LNCaP clone FGC (cell line): ENCODE data around the gene SND1.
A peak's percentile ranks its signal among the peaks of the same experiment; 100 is the strongest.

Experiments used
- DNase-seq: peaks from one replicate; pipeline ENCODE4 v3.0.0-alpha.2; 2011; ENCODE audit warnings: low read depth
- H3K4me3 ChIP-seq: 2 replicates; pipeline ENCODE4 v1.5.1; 2011; ENCODE audit warnings: mild to moderate bottlenecking, low read depth, low read length, control low read depth
- TF ChIP-seq, protein P1 (sequence below): IDR thresholded peaks from 2 replicates; pipeline ENCODE4 v1.5.1; 2012; ENCODE audit warnings: mild to moderate bottlenecking; ENCODE audit not compliant: control insufficient read depth, insufficient read depth; ENCODE audit errors: extremely low read depth

Gene SND1

DNA sequence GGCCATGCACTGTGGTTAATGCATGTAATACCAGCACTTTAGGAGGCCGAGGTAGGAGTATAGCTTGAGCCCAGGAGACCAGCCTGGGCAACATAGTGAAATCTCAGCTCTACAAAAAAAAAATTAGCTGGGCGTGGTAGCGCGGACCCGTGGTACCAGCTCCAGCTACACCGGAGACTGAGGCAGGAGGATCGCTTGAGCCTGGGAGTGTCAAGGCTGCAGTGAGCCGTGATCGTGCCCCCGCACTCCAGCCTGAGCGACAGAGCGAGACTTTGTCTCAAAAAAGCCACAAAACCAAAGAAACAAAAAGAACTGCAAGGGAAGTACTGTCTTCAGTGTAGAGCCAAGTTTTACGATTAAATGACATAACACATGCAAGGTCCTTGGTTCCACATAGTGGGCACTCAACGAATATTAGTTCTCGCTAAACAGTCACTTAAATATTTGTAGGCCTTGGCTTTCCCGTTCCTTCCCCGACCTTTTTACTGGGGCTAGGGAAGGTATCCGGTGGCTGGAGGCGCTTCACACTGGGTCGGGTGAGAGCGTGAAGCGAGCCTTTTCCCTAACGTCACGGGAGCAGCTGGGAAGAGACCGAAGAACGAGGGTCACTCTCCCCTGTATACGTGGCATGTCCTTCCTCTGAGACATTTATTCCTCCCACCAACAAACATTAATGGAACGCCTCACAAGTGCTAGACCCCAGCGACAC is 993 bp upstream of the SND1 start:
- DNase-seq, result no peak
- TF ChIP-seq, protein P1, sequence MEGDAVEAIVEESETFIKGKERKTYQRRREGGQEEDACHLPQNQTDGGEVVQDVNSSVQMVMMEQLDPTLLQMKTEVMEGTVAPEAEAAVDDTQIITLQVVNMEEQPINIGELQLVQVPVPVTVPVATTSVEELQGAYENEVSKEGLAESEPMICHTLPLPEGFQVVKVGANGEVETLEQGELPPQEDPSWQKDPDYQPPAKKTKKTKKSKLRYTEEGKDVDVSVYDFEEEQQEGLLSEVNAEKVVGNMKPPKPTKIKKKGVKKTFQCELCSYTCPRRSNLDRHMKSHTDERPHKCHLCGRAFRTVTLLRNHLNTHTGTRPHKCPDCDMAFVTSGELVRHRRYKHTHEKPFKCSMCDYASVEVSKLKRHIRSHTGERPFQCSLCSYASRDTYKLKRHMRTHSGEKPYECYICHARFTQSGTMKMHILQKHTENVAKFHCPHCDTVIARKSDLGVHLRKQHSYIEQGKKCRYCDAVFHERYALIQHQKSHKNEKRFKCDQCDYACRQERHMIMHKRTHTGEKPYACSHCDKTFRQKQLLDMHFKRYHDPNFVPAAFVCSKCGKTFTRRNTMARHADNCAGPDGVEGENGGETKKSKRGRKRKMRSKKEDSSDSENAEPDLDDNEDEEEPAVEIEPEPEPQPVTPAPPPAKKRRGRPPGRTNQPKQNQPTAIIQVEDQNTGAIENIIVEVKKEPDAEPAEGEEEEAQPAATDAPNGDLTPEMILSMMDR, result no peak

DNA sequence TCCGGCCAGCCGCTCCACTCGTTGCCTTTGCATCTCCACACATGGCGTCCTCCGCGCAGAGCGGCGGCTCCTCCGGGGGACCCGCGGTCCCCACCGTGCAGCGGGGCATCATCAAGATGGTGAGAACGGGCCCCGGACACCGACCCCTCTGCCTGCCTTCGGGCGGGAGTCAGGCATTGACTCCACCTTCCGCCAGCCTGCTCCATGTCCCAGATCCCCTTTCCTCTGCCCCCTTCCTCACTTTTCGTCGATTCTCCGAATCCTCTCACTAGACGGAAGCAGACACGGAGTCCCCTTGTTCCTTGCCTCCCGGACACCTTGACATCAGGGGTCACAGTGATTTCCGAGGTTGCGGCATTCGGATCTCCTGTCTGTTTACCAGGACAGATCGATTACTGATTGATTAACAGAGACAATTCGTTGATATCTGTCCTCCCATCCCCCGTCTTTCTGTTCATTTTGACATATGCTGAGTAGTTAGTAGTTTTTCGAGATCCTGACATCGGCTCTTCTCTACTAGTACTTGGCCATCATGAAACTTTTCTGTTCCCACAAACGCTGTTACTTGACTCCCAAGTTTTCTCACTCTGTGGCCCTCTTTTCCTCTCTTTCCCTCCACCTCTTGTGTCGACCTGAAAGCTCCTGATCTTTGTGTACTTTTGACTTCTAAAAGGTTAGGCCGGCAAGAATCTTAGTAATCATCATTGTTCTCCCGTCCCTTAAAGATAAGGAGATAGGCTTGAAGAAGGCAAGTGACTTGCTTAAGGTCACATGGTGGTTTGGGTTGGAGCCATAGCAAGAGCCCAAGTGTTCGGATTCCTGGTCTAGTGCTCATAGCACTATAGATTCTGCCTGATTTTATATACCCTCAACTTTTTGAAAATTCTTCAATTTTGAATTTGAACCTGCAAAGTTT is 597 bp downstream of the SND1 start:
- DNase-seq, result peak; percentile 50
- TF ChIP-seq, protein P1, result no peak
- H3K4me3 ChIP-seq, result peak overlapping the region; percentile 99

More for the DNA sequence above, 993 bp upstream of the SND1 start:
- peak overlapping the region; percentile 99 for H3K4me3 ChIP-seq

DNA sequence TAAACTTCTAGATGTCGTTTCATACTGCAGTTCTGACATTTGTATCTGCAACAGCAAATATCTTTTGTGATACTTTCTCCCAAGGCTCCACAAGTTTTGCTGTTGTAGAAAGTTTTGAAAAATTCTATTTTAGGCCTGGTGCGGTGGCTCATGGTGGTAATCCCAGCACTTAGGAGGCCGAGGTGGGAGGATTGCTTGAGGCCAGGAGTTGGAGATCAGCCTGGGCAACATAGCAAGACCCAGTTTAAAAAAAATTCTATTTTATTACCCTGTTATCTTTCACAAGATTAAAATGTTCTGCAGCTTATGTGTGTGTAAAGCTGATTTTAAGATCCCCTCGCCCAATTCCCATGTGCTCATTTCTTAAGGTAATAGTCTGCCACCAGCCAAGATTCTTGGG is 1.4 kb downstream of the SND1 start:
- peak overlapping the region; percentile 99 for H3K4me3 ChIP-seq
- TF ChIP-seq, protein P1, result no peak
- no peak for DNase-seq

DNA sequence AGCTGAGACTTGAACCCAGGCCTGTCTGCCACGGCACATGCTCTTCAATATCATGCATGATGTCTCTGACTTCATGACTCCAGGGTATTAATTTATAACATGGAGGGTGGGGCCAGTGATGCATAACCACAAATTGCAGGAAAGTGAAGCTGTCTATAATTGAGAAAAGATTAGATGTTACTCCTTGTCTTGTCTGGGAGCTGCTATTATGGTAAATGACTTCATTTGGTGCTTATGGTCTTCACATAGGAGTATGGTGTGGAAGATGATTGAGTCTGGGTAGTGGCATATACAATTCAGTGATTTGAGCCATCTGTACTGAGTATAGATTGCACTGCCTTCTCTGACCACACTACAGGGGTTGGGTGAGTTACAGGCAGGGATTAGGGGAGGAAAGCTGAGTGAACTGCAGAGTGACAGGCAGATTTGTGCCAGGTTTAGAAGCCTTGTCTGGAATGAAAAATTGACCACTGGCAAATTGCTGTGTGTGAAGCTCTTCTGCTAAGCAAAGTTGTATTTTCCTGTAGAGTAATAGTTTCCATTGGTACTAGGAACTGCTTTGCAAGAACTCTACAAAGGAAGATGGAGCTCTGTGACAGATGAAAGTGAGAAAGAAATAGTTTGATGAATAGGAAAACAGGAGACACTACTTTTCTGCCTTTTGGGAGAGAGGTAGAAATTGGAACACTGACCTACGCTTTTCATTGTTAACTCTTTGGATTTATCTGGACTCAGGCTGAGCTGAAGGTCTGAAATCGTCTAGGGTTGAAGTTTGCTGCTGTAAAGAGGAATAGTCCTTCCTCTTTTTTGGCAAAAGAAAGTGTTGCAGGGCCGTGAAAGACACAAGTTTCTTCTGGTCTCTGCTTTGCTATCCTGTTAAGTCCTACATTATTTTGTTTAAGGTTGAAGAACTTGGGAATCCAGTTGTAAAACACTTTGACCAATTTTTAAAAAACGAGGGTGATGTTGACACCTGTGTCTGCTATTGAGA is 2.7 kb downstream of the SND1 start:
- DNase-seq, result no peak
- TF ChIP-seq, protein P1, result no peak

DNA sequence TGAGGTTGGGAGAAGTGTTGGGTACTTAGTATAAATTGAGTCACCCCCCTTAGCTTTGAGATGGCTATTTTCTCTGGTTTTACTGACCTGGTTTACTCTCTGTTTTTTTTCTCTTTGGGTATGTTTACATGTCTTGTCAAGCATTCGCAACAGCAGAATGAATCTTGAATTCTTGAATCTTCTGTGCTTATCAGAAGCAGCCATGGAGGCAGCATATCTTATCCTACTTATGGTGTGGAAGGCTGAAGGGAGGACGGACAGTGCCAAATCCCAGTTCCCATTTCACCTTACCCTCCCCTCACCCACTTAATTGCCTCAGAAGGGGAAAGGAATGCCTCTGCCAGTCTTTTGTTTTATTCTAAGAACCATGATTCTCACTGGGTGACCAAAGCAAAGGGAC is 3.7 kb downstream of the SND1 start:
- no peak overlapping the region for H3K4me3 ChIP-seq
- DNase-seq, result no peak
- TF ChIP-seq, protein P1, result no peak

More for the DNA sequence above, 2.7 kb downstream of the SND1 start:
- no peak overlapping the region for H3K4me3 ChIP-seq

DNA sequence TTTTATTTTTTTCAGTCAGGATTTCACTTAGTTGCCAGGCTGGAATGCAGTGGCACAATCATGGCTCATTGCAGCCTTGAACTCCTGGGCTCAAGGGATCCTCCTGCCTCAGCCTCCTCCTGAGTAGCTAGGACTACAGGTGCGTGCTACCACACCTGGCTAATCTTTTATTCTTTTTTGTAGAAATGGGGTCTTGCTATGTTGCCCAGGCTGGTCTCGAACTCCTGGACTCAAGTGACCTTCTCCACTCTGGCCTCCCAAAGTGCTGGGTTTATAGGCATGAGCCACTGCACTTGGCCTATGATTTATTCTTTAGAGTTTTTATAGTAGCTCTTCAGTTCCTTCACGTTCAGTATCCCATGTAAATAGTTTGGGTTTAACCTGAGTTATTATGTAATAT is 5.5 kb downstream of the SND1 start:
- no peak for DNase-seq
- TF ChIP-seq, protein P1, result no peak
- H3K4me3 ChIP-seq, result no peak overlapping the region
